GM18505 (cell line): ENCODE measurements around the gene MRPL36.
"Not testable (repeated sequence)": the region's sequence is repeated elsewhere in the genome, so short reads cannot be mapped to it uniquely, and the experiment has no call there.

Experiments
- ATAC-seq: cut with Tn5 transposase; IDR thresholded peaks from one replicate; pipeline ENCODE4 v1.9.1; 2021; ENCODE audit not compliant: unreplicated experiment
- POLR2A ChIP-seq: IDR thresholded peaks from 4 replicates; pipeline ENCODE4 v1.6.1; 2011; ENCODE audit warnings: borderline replicate concordance; ENCODE audit not compliant: insufficient read depth, insufficient read length; ENCODE audit errors: extremely low read depth

MRPL36 gene

GRCh38 chr5:1793966-1794900 lies 5.4 kb downstream of the MRPL36 start:
- TF ChIP-seq POLR2A, result no peak
- ATAC-seq, result no peak

- no peak for ATAC-seq
- TF ChIP-seq POLR2A, result no peak
Measured at GRCh38 chr5:1793301-1793740, 6.3 kb downstream of the MRPL36 start.

- ATAC-seq, result peak; percentile 98
- TF ChIP-seq POLR2A, result no peak
Measured at GRCh38 chr5:1792842-1793266, 6.8 kb downstream of the MRPL36 start.

- no peak for TF ChIP-seq POLR2A
- no peak for ATAC-seq
Measured at GRCh38 chr5:1791176-1791575, 8.5 kb downstream of the MRPL36 start.

GRCh38 chr5:1789834-1790471 lies 9.7 kb downstream of the MRPL36 start:
- no peak for ATAC-seq
- no peak for TF ChIP-seq POLR2A

- ATAC-seq, result not testable (repeated sequence)
Measured at GRCh38 chr5:1789438-1789833, 10.2 kb downstream of the MRPL36 start.

- no peak for TF ChIP-seq POLR2A
- no peak for ATAC-seq
Measured at GRCh38 chr5:1788828-1789227, 10.8 kb downstream of the MRPL36 start.

- TF ChIP-seq POLR2A, result no peak
- no peak for ATAC-seq
Measured at GRCh38 chr5:1788200-1788599, 11.4 kb downstream of the MRPL36 start.

GRCh38 chr5:1787472-1788047 lies 12.1 kb downstream of the MRPL36 start:
- no peak for TF ChIP-seq POLR2A
- ATAC-seq, result no peak

GRCh38 chr5:1786621-1787471 lies 12.8 kb downstream of the MRPL36 start:
- ATAC-seq, result no peak
- no peak for TF ChIP-seq POLR2A

GRCh38 chr5:1785984-1786383 lies 13.7 kb downstream of the MRPL36 start:
- ATAC-seq, result no peak

GRCh38 chr5:1785062-1785461 lies 14.6 kb downstream of the MRPL36 start:
- TF ChIP-seq POLR2A, result no peak
- ATAC-seq, result no peak

More at GRCh38 chr5:1785984-1786383, 13.7 kb downstream of the MRPL36 start:
- TF ChIP-seq POLR2A, result no peak

GRCh38 chr5:1784197-1785050 lies 15.2 kb downstream of the MRPL36 start:
- no peak for TF ChIP-seq POLR2A
- no peak for ATAC-seq

- no peak for TF ChIP-seq POLR2A
- peak; percentile 86 for ATAC-seq
Measured at GRCh38 chr5:1783216-1783554, 16.5 kb downstream of the MRPL36 start.
